Kidney epithelial cell (primary cell): ENCODE measurements around the gene ZNF532. TPM values are rescaled to one million over a fixed set of nuclear protein-coding genes. Genes with fewer than 3 reads are reported as not detected.
A peak's percentile ranks its signal among the peaks of the same experiment; 100 is the strongest.

ENCODE experiments used
- DNase-seq: peaks from one replicate; pipeline ENCODE4 v3.0.0-alpha.2; 2010; ENCODE audit warnings: low read depth
- H3K27me3 ChIP-seq: 2 replicates; pipeline ENCODE4 v1.6.0; 2011; ENCODE audit warnings: low read length; ENCODE audit not compliant: control insufficient read depth, insufficient read depth
- H3K36me3 ChIP-seq: 2 replicates; pipeline ENCODE4 v1.5.1; 2011; ENCODE audit warnings: low read length; ENCODE audit not compliant: control insufficient read depth, insufficient read depth
- H3K4me3 ChIP-seq: 2 replicates; pipeline ENCODE4 v1.5.1; 2011; ENCODE audit warnings: low read depth, mild to moderate bottlenecking, control low read depth, low read length
- CTCF ChIP-seq: IDR thresholded peaks from 2 replicates; pipeline ENCODE4 v1.5.1; 2011; ENCODE audit warnings: mild to moderate bottlenecking, moderate library complexity, low read length, control low read depth, inconsistent platforms; ENCODE audit not compliant: insufficient read depth, poor library complexity, severe bottlenecking
- total RNA-seq: library from RNA; depleted of rRNA; stranded (reverse); fragments of >200 nt; gene quantifications from 2 replicates; pipeline ENCODE4 v1.2.3, GENCODE V29; 2015

ZNF532 gene
- total RNA-seq, 1 donor from 2014 or later = 89.5 TPM

- DNase-seq = no peak
- Histone ChIP-seq H3K36me3 (no peaks in the 10 kb centered on the region), H3K4me3 (no peak overlapping the region), H3K27me3 (no peaks in the 10 kb centered on the region)
- no peak for TF ChIP-seq CTCF
Observed at GRCh38 chr18:58891776-58892175, 27.1 kb downstream of the ZNF532 start.

GRCh38 chr18:58892488-58892887, 27.8 kb downstream of the ZNF532 start:
- DNase-seq = no peak
- no peaks in the 10 kb centered on the region for H3K27me3 ChIP-seq
- no peaks in the 10 kb centered on the region for H3K36me3 ChIP-seq
- no peak overlapping the region for H3K4me3 ChIP-seq
- no peak for TF ChIP-seq CTCF

GRCh38 chr18:58893388-58894099, 28.9 kb downstream of the ZNF532 start:
- DNase-seq = peak; percentile 19
- Histone ChIP-seq H3K27me3 (no peaks in the 10 kb centered on the region), H3K36me3 (no peaks in the 10 kb centered on the region), H3K4me3 (no peak overlapping the region)
- TF ChIP-seq CTCF = no peak

GRCh38 chr18:58894930-58895329, 30.3 kb downstream of the ZNF532 start:
- H3K4me3 ChIP-seq = no peak overlapping the region
- no peak for DNase-seq
- H3K36me3 ChIP-seq = no peaks in the 10 kb centered on the region
- H3K27me3 ChIP-seq = no peaks in the 10 kb centered on the region
- TF ChIP-seq CTCF = no peak

GRCh38 chr18:58895385-58895784, 30.7 kb downstream of the ZNF532 start:
- no peak for DNase-seq
- Histone ChIP-seq H3K27me3 (no peaks in the 10 kb centered on the region), H3K4me3 (no peak overlapping the region), H3K36me3 (no peaks in the 10 kb centered on the region)
- no peak for TF ChIP-seq CTCF

- Histone ChIP-seq H3K4me3 (no peak overlapping the region), H3K36me3 (no peaks in the 10 kb centered on the region), H3K27me3 (no peaks in the 10 kb centered on the region)
- no peak for TF ChIP-seq CTCF
- no peak for DNase-seq
Observed at GRCh38 chr18:58896268-58896667, 31.6 kb downstream of the ZNF532 start.
